CD4-positive, alpha-beta T cell (primary cell): ENCODE results near the gene ZNF524. TPM values are rescaled to one million over a fixed set of nuclear protein-coding genes. Genes with fewer than 3 reads are reported as not detected.
"Not testable (repeated sequence)": the region's sequence is repeated elsewhere in the genome, so short reads cannot be mapped to it uniquely, and the experiment has no call there.

Experiments
- ATAC-seq: fragments of 200-7000 bp; cut with Tn5 transposase; one replicate; pipeline ENCODE4 v1.10.0; 2022; ENCODE audit warnings: mild to moderate bottlenecking; ENCODE audit not compliant: poor library complexity
- CTCF ChIA-PET: fragments of 350-600 bp; sonication (Branson Sonifier 250); formaldehyde crosslinking; loops from one replicate; lab custom pipeline; 2021; ENCODE audit warnings: antibody characterized with exemption, inconsistent platforms; lab: Charles Lee
- POLR2A ChIA-PET: fragments of 350-600 bp; sonication (Branson Sonifier 250); formaldehyde crosslinking; loops from one replicate; lab custom pipeline; 2021; ENCODE audit warnings: antibody characterized with exemption, inconsistent platforms; lab: Charles Lee
- DNase-seq, 14 experiments: peaks; one replicate each; pipeline ENCODE4 v3.0.0-alpha.2; 2013 to 2020; ENCODE audit warnings: mixed read lengths in 2 of 14
- H3K27ac ChIP-seq, 2 donors: one replicate each; pipeline versions ENCODE4 v1.5.1 to v1.7.0; 2013; ENCODE audit warnings: low read length in 2 of 2, low read depth in 1 of 2, mild to moderate bottlenecking in 1 of 2
- H3K27me3 ChIP-seq, 2 experiments: 1 replicate in 1 of 2; 2 replicates in 1 of 2; pipeline versions ENCODE4 v1.6.1 to v1.7.0; 2013; ENCODE audit warnings: low read length in 2 of 2, control low read depth in 1 of 2, mild to moderate bottlenecking in 1 of 2, moderate library complexity in 1 of 2; ENCODE audit not compliant: insufficient read depth in 2 of 2, control insufficient read depth in 1 of 2
- H3K36me3 ChIP-seq: one replicate; pipeline ENCODE4 v1.6.1; 2013; ENCODE audit warnings: low read length, control low read depth; ENCODE audit not compliant: insufficient read depth
- H3K4me1 ChIP-seq: one replicate; pipeline ENCODE4 v1.6.1; 2013; ENCODE audit warnings: low read length, control low read depth; ENCODE audit not compliant: insufficient read depth
- H3K4me3 ChIP-seq: one replicate; pipeline ENCODE4 v1.5.1; 2013; ENCODE audit warnings: mild to moderate bottlenecking, low read length, moderate library complexity
- H3K9me3 ChIP-seq, 2 experiments: 1 replicate in 1 of 2; 2 replicates in 1 of 2; pipeline versions ENCODE4 v1.6.1 to v1.7.0; 2013; ENCODE audit warnings: low read length in 2 of 2, mild to moderate bottlenecking in 2 of 2, control low read depth in 1 of 2, moderate library complexity in 1 of 2; ENCODE audit not compliant: control insufficient read depth in 1 of 2, insufficient read depth in 1 of 2
- H3K27ac Mint-ChIP-seq: one replicate; pipeline ENCODE4 v1.8.0; 2020; ENCODE audit warnings: mixed read lengths
- H3K27me3 Mint-ChIP-seq: one replicate; pipeline ENCODE4 v1.8.0; 2021; ENCODE audit warnings: mixed read lengths
- H3K36me3 Mint-ChIP-seq: one replicate; pipeline ENCODE4 v1.8.0; 2021; ENCODE audit warnings: low read depth, mixed read lengths
- H3K4me1 Mint-ChIP-seq: one replicate; pipeline ENCODE4 v1.8.0; 2021; ENCODE audit warnings: low read depth, mixed read lengths
- H3K4me3 Mint-ChIP-seq: one replicate; pipeline ENCODE4 v1.8.0; 2020; ENCODE audit warnings: mild to moderate bottlenecking, mixed read lengths
- H3K9me3 Mint-ChIP-seq: one replicate; pipeline ENCODE4 v1.8.0; 2020; ENCODE audit warnings: mixed read lengths
- intact Hi-C, 2 experiments: fragments of 100-400 bp; cut with DNase I in 1 of 2; cut with micrococcal nuclease in 1 of 2; formaldehyde crosslinking; loops; one replicate each; pipeline versions ENCODE4 v1.15.1 to v1.9.0; 2023 to 2025; cut with DNase I, micrococcal nuclease
- total RNA-seq, 174 experiments: library from RNA in 2 of 174; stranded (reverse) in 2 of 174; gene quantifications; one replicate each; pipeline ENCODE4 v1.2.3 and lab custom pipeline; 2021 to 2026
- TF ChIP-seq, protein P1 (sequence below): fragments of 200-600 bp; IDR thresholded peaks from one replicate; pipeline ENCODE4 v1.8.0; 2022; ENCODE audit warnings: antibody characterized with exemption, mild to moderate bottlenecking

The ZNF524 gene
- total RNA-seq, 2 experiments from 2014 or later = 9.6 to 10.3 TPM

DNA sequence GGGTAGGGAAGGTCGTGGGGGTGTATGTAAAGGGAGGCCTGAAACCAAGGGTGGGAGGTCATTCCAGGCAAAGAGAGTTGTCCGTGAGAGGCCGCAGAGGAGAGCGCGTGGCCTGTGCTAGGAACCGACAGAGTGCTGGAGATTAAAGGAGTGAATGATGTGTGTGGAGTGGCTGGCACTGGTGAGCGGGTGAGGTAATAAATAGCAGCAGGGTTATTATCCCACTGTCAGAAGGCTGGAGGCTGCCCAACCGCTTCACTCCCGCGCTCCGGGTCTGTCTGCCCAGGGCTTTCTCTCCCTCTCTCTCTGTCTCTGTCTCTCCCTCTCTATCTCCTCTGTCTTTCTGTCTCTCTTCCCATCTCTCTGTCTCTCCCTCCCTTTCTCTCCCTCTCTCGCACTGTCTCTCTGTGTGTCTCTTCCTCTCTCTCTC, 36.8 kb upstream of the ZNF524 start:
- no peaks in the 10 kb centered on the region for H3K36me3 ChIP-seq
- no peak overlapping the region for H3K4me3 Mint-ChIP-seq
- no peak overlapping the region for H3K4me3 ChIP-seq
- intact Hi-C loops = no loop called here
- H3K9me3 Mint-ChIP-seq = no peaks in the 10 kb centered on the region
- peaks cover 13% of the 10 kb centered on the region for H3K27me3 Mint-ChIP-seq
- ChIA-PET POLR2A (no interaction called here), CTCF (no interaction called here)
- no peak overlapping the region for H3K27ac ChIP-seq
- H3K27me3 ChIP-seq = peaks cover 0 to 2% of the 10 kb centered on the region in 2 experiments
- ATAC-seq (no peak), DNase-seq (no peak)
- TF ChIP-seq, protein P1, sequence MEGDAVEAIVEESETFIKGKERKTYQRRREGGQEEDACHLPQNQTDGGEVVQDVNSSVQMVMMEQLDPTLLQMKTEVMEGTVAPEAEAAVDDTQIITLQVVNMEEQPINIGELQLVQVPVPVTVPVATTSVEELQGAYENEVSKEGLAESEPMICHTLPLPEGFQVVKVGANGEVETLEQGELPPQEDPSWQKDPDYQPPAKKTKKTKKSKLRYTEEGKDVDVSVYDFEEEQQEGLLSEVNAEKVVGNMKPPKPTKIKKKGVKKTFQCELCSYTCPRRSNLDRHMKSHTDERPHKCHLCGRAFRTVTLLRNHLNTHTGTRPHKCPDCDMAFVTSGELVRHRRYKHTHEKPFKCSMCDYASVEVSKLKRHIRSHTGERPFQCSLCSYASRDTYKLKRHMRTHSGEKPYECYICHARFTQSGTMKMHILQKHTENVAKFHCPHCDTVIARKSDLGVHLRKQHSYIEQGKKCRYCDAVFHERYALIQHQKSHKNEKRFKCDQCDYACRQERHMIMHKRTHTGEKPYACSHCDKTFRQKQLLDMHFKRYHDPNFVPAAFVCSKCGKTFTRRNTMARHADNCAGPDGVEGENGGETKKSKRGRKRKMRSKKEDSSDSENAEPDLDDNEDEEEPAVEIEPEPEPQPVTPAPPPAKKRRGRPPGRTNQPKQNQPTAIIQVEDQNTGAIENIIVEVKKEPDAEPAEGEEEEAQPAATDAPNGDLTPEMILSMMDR = no peak
- no peaks in the 10 kb centered on the region for H3K4me1 ChIP-seq
- H3K9me3 ChIP-seq = peaks cover 0 to 5% of the 10 kb centered on the region in 2 experiments
- H3K4me1 Mint-ChIP-seq = no peaks in the 10 kb centered on the region
- no peaks in the 10 kb centered on the region for H3K36me3 Mint-ChIP-seq
- no peak overlapping the region for H3K27ac Mint-ChIP-seq

DNA sequence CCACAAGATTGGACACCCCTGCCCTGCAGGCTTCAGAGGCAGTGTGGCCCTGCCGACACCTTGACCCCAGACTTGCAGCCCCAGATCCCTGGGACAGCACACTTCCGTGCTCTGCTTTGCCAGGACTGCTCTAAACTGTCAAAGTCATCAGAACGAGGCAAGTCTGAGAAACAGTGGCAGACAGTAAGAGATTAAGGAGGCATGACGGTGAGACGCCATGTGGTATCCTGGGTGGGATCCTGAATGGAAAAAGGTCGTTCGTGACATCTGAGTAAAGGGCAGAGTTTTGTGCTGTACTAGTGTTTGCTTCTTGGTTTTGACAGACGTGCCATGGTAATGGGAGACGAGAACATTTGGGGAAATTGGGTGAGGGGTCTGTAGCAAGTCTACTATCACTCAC, 33.3 kb upstream of the ZNF524 start:
- no peaks in the 10 kb centered on the region for H3K4me1 Mint-ChIP-seq
- Histone ChIP-seq H3K4me1 (no peaks in the 10 kb centered on the region), H3K36me3 (no peaks in the 10 kb centered on the region), H3K27me3 (no peaks in the 10 kb centered on the region), H3K27ac (no peak overlapping the region), H3K9me3 (peaks cover 0 to 8% of the 10 kb centered on the region in 2 experiments), H3K4me3 (no peak overlapping the region)
- TF ChIP-seq, protein P1 = no peak
- ATAC-seq (no peak), DNase-seq (no peak)
- no peaks in the 10 kb centered on the region for H3K36me3 Mint-ChIP-seq
- intact Hi-C loops = no loop called here
- H3K27me3 Mint-ChIP-seq = peaks cover 13% of the 10 kb centered on the region
- no peak overlapping the region for H3K27ac Mint-ChIP-seq
- CTCF ChIA-PET = no interaction called here
- no peaks in the 10 kb centered on the region for H3K9me3 Mint-ChIP-seq
- no peak overlapping the region for H3K4me3 Mint-ChIP-seq
- POLR2A ChIA-PET = no interaction called here

DNA sequence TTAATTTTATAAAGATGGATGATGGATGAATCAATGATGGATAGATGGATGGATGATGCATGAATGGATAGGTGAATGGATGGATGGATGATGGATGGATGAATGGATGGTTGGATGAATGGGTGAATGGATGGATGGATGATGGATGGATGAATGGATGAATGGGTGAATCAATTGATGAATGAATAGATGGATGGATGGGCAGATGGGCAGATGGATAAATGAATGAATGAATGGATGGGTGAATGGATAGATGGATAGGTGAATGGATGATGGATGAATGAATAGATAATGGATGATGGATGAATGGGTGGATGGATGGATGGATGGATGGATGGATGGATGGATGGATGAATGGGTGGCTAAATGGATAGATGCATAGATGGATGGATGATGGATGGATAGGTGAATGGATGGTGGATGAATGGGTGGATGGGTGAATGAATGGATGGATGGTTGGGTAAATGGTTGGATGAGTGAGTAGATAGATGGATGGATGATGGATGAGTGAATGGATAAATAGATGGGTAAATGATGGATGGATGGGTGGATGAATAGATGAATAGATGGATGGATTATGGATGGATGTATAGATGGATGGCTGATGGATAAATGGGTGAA, 32.3 kb upstream of the ZNF524 start:
- Mint-ChIP-seq H3K27me3 (peaks cover 13% of the 10 kb centered on the region), H3K27ac (no peak overlapping the region), H3K9me3 (no peaks in the 10 kb centered on the region), H3K4me1 (no peaks in the 10 kb centered on the region), H3K4me3 (no peak overlapping the region), H3K36me3 (no peaks in the 10 kb centered on the region)
- ATAC-seq (no peak), DNase-seq (no peak)
- TF ChIP-seq, protein P1 = no peak
- H3K4me1 ChIP-seq = no peaks in the 10 kb centered on the region
- intact Hi-C loops = no loop called here
- H3K27me3 ChIP-seq = no peaks in the 10 kb centered on the region
- POLR2A ChIA-PET = no interaction called here
- peaks cover 0 to 8% of the 10 kb centered on the region in 2 experiments for H3K9me3 ChIP-seq
- no peak overlapping the region for H3K4me3 ChIP-seq
- no peak overlapping the region for H3K27ac ChIP-seq
- CTCF ChIA-PET = no interaction called here
- no peaks in the 10 kb centered on the region for H3K36me3 ChIP-seq

DNA sequence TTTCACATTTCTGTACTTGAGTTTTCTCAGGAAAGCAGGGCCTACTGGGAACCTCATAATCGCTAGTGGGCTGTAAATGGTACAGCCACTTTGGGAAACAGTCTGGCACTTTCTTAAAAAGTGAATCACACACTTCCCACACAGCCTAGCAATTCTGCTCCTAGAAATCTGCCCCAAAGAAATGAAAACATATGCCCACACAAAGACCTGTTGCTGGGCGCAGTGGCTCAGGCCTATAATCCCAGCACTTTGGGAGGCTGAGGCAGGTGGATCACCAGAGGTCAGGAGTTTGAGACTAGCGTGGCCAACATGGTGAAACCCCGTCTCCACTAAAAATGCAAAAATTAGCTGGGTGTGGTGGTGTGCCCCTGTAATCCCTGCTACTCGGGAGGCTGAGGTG, 30.6 kb upstream of the ZNF524 start:
- H3K9me3 Mint-ChIP-seq, H3K4me1 ChIP-seq, H3K9me3 ChIP-seq, H3K27ac ChIP-seq, DNase-seq, ATAC-seq, intact Hi-C loops, POLR2A ChIA-PET, H3K27me3 Mint-ChIP-seq, H3K4me1 Mint-ChIP-seq, H3K4me3 ChIP-seq, CTCF ChIA-PET, H3K36me3 ChIP-seq, H3K36me3 Mint-ChIP-seq, H3K27ac Mint-ChIP-seq, H3K27me3 ChIP-seq, H3K4me3 Mint-ChIP-seq: not testable (repeated sequence)

DNA sequence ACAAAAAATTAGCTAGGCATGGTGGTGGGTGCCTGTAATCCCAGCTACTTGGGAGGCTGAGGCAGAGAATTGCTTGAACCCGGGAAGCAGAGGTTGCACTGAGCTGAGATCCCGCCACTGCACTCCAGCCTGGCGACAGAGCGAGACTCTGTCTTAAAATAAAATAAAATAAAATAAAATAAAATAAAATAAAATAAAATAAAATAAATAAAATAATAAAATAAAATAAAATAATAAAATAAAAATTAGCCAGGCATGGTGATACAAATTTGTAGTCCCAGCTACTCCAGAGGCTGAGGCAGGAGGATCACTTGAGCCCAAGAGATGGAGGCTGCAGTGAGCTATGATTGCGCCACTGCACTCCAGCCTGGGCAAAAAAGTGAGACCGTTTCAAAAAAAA, 26.2 kb upstream of the ZNF524 start:
- ATAC-seq, H3K4me3 Mint-ChIP-seq, H3K4me3 ChIP-seq, intact Hi-C loops, H3K36me3 ChIP-seq, H3K27ac Mint-ChIP-seq, H3K27me3 ChIP-seq, DNase-seq, H3K4me1 ChIP-seq, POLR2A ChIA-PET, H3K27me3 Mint-ChIP-seq, H3K9me3 Mint-ChIP-seq, H3K4me1 Mint-ChIP-seq, CTCF ChIA-PET, H3K27ac ChIP-seq: not testable (repeated sequence)
- peaks cover 11% of the 10 kb centered on the region for H3K36me3 Mint-ChIP-seq
- peaks cover 0 to 22% of the 10 kb centered on the region in 2 experiments for H3K9me3 ChIP-seq
